IPS-NIHi7 (cell line): ENCODE data around the gene ZNF746.
A peak's percentile ranks its signal among the peaks of the same experiment; 100 is the strongest.

Experiments used
- DNase-seq: peaks from one replicate; pipeline ENCODE4 v3.0.0; 2012; ENCODE audit warnings: mixed read lengths; ENCODE audit errors: extremely low spot score

The ZNF746 gene

DNA sequence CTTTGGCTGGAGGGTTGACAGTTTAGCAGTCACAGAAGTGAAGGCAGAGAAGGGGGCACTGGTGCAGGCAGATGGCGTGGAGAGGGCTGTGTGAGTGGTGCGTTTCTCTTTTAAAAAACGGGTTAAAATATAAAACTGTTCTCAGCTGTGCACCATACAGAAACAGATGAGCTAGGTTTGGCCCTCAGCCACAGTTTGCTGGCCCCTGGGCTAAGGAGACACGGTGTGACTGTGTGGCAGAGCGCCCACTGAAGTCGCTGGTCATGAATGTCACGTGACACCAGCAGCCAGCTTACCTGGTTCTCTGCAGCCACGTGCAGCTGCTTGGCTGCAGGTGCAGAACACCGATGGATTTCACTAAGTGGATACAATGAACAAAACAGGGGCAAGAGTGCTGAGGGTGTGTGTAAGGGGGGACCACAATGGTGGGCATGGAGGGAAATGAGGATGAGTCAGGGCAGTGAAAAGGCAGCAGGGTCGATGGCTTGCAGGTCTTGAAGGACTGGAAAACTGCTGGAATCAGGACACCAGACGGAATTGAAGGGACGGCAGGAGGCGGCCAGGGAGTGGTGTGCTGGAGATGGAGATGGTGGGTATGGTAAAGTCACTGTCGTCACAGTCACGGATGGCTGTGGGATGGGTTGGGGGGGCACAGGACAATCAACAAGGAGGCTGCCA, 7.4 kb downstream of the ZNF746 start:
- no peak for DNase-seq

- DNase-seq, result peak; percentile 52
Observed at GRCh38 chr7:149489391-149490024, 8.1 kb downstream of the ZNF746 start.

- DNase-seq, result no peak
Observed at GRCh38 chr7:149479568-149479967, 18.0 kb downstream of the ZNF746 start.

- no peak for DNase-seq
Observed at GRCh38 chr7:149478754-149479153, 18.9 kb downstream of the ZNF746 start.

DNA sequence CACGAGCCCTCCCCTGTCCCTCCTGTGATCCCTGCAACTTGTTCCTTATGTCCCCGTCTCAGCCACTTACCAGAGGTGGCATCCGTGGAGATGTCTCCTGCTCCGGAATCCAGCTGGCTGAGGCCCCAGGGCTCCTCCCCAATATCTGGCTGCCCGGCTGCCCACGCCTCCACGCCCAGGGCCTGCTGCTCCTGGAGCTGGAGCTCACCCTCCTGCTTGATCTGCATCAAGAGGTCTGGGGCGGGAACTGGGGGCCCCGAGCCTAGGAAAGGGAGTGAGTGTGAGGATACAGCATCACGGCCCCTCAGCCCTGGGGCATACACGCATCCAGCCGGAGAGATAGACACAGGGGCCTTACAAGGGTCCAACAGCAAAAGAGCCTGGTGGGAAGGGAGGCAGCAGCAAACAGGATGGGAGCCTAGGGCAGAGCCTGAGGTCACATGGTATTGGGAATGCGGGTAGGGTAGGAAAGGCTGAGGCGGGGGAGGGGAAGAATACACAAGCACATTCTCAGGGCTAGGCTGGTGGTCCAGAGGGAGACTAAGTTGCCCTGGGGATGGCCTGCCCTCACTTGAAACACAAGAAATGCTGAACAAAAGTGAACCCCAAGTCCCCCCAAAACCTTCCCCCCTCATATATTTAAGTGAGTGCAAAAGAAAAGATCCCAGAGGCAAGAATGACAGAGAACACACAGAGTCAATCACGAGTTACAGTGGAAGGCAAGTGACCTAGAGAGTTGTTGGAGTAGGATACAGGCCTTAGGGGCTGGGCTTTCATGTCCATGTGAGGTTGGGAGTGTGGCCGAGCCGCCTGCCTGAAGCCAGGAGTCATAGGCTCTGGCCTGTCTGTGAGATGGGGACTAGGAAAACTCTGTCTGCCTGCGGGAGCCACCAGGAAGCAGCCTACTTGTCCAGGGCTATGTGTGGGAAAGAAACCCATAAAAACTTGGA, 19.8 kb downstream of the ZNF746 start:
- DNase-seq, result peak; percentile 69

- DNase-seq, result no peak
Observed at GRCh38 chr7:149476791-149477190, 20.8 kb downstream of the ZNF746 start.

- no peak for DNase-seq
Observed at GRCh38 chr7:149475121-149476045, 22.2 kb downstream of the ZNF746 start.

- no peak for DNase-seq
Observed at GRCh38 chr7:149474309-149475120, 23.1 kb downstream of the ZNF746 start.

DNA sequence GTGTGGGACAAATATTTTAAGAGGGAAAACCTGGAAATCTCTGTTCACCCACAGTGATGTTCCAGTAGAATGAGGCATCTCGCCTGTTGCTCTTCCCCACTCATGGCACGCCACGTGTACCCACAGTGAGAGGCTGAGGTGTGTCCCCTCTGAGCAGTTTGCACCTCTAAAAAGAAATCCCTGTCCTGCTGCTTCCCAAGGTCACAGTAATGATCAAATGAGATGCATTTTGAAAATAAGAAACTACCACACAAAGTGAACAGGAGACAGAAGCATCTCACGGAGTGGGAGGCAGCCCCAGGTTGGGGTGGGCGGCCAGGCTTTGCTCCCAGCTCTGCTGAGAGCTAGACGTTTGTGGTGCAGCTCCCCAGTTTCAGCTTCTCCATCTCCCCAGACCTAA, 24.4 kb downstream of the ZNF746 start:
- no peak for DNase-seq

- DNase-seq, result no peak
Observed at GRCh38 chr7:149471289-149471953, 26.2 kb downstream of the ZNF746 start.

GRCh38 chr7:149469806-149470205, 27.8 kb downstream of the ZNF746 start:
- DNase-seq, result no peak

DNA sequence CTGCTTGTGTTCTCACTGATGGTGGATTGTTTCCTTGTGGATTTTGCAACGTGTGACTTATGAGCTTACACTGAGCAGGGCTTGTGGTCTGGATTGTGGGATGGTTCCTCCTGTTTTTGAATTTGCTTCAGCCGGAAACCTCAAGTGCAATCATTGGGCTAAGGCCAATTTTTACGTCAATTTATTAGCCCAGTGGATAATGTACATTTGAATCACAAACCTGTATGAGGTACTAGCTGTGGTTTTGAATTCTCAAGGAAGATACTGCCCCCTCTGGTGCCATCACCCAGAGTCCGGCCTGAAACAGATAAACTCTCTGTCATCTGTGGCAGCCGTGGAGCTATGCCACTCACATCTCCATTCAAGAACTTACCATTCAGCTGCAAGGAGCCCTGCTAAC, 29.4 kb downstream of the ZNF746 start:
- no peak for DNase-seq

- no peak for DNase-seq
Observed at GRCh38 chr7:149467321-149467859, 30.2 kb downstream of the ZNF746 start.

GRCh38 chr7:149466364-149466763, 31.2 kb downstream of the ZNF746 start:
- DNase-seq, result no peak

DNA sequence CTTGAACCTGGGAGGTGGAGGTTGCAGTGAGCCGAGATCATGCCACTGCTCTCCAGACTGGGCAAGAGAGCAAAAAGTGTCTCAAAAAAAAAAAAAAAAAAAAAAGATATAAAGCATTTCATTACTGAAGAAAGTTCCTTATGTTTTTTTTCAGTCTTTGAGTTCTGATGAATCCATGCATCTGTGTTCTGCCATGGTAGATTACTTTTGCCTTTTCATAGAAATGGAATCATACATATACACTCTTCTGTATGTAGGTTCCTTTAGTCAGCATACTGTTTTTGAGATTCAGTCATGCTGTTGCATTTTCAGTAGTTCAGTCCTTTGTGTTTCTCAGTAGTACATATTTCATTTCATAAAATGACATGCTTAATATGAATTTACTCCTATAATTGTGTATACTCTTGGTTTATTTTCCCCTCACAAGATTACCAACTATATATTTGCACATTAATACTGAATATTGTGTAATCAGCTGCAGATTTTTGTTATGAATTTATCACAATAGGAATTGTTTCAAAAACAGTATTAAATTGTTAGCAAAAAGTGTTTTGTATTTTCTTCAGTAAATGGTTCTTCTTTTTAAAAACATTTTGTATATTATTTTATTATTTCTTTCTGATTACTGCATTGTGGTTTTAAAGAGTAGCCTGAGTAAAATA, 34.0 kb downstream of the ZNF746 start:
- DNase-seq, result no peak

GRCh38 chr7:149462101-149462520, 35.5 kb downstream of the ZNF746 start:
- no peak for DNase-seq

- peak; percentile 85 for DNase-seq
Observed at GRCh38 chr7:149460493-149461277, 36.9 kb downstream of the ZNF746 start, which contains the start of gene ZNF777. Gene ZNF777, minus strand, starts transcription at chr7:149461062. Its CDS starts 5,040 bp downstream, at chr7:149456022.
